ENCODE data around the gene BSCL2. TPM values are rescaled to one million over a fixed set of nuclear protein-coding genes. Genes with fewer than 3 reads are reported as not detected.
A peak's percentile ranks its signal among the peaks of the same experiment; 100 is the strongest.
"Not testable (repeated sequence)": the region's sequence is repeated elsewhere in the genome, so short reads cannot be mapped to it uniquely, and the experiment has no call there.

Gene BSCL2
- total RNA-seq, 3 donors from 2014 or later = 40.2 to 58.4 (median 54.1) TPM

GRCh38 chr11:62752177-62752785, 45.1 kb upstream of the BSCL2 start:
- no peak for DNase-seq (ENCODE audit: low spot score in 2 of 2)
- Histone ChIP-seq H3K36me3 (no peaks in the 10 kb centered on the region), H3K27ac (no peak overlapping the region), H3K4me1 (no peaks in the 10 kb centered on the region), H3K9me3 (no peaks in the 10 kb centered on the region), H3K27me3 (no peaks in the 10 kb centered on the region), H3K4me3 (no peak overlapping the region)
- intact Hi-C loops (cut with DNase I; ENCODE audit: low total_unique reads) = no loop called here
- no peak for TF ChIP-seq CTCF (IDR thresholded peaks at IDR 0.05)
- TF ChIP-seq POLR2A (IDR thresholded peaks at IDR 0.05) = no peak
- no peak for TF ChIP-seq POLR2AphosphoS5 (IDR thresholded peaks at IDR 0.05)

- intact Hi-C loops (cut with DNase I; ENCODE audit: low total_unique reads) = not testable (repeated sequence)
Measured at GRCh38 chr11:62749931-62750330, 42.7 kb upstream of the BSCL2 start.

GRCh38 chr11:62747475-62748160, 40.4 kb upstream of the BSCL2 start:
- no peak for TF ChIP-seq CTCF (IDR thresholded peaks at IDR 0.05)
- no peak for TF ChIP-seq POLR2AphosphoS5 (IDR thresholded peaks at IDR 0.05)
- TF ChIP-seq POLR2A (IDR thresholded peaks at IDR 0.05) = no peak
- Histone ChIP-seq H3K9me3 (no peaks in the 10 kb centered on the region), H3K27me3 (no peaks in the 10 kb centered on the region), H3K36me3 (no peaks in the 10 kb centered on the region), H3K4me3 (no peak overlapping the region), H3K4me1 (no peaks in the 10 kb centered on the region), H3K27ac (peak overlapping the region in 1 of 2 donors; percentile 10)
- no peak for DNase-seq (ENCODE audit: low spot score in 2 of 2)
- intact Hi-C loops (cut with DNase I; ENCODE audit: low total_unique reads) = no loop called here

More at GRCh38 chr11:62749931-62750330, 42.7 kb upstream of the BSCL2 start:
- H3K4me1 ChIP-seq; H3K27ac ChIP-seq; H3K27me3 ChIP-seq; DNase-seq (ENCODE audit: low spot score in 2 of 2); H3K36me3 ChIP-seq; H3K9me3 ChIP-seq; H3K4me3 ChIP-seq: not testable (repeated sequence)

GRCh38 chr11:62737196-62737595, 30.0 kb upstream of the BSCL2 start:
- H3K4me1 ChIP-seq = no peaks in the 10 kb centered on the region
- H3K27me3 ChIP-seq = no peaks in the 10 kb centered on the region
- no peak overlapping the region for H3K4me3 ChIP-seq
- TF ChIP-seq POLR2AphosphoS5 (IDR thresholded peaks at IDR 0.05) (no peak), CTCF (IDR thresholded peaks at IDR 0.05) (no peak), POLR2A (IDR thresholded peaks at IDR 0.05) (no peak)
- no peaks in the 10 kb centered on the region for H3K9me3 ChIP-seq
- H3K27ac ChIP-seq = no peak overlapping the region
- H3K36me3 ChIP-seq = no peaks in the 10 kb centered on the region
- intact Hi-C loops (cut with DNase I; ENCODE audit: low total_unique reads) = no loop called here
- no peak for DNase-seq (ENCODE audit: low spot score in 2 of 2)

GRCh38 chr11:62732830-62733229, 25.6 kb upstream of the BSCL2 start:
- no peak for TF ChIP-seq POLR2AphosphoS5 (IDR thresholded peaks at IDR 0.05)
- TF ChIP-seq POLR2A (IDR thresholded peaks at IDR 0.05) = no peak
- no peak for TF ChIP-seq CTCF (IDR thresholded peaks at IDR 0.05)
- no peak overlapping the region for H3K27ac ChIP-seq
- no peak overlapping the region for H3K4me3 ChIP-seq
- H3K9me3 ChIP-seq = no peaks in the 10 kb centered on the region
- intact Hi-C loops (cut with DNase I; ENCODE audit: low total_unique reads) = no loop called here
- H3K27me3 ChIP-seq = no peaks in the 10 kb centered on the region
- no peaks in the 10 kb centered on the region for H3K36me3 ChIP-seq
- peaks cover 3 to 10% of the 10 kb centered on the region in 2 donors for H3K4me1 ChIP-seq
- DNase-seq (ENCODE audit: low spot score in 2 of 2) = no peak

GRCh38 chr11:62730076-62730475, 22.9 kb upstream of the BSCL2 start:
- intact Hi-C loops (cut with DNase I; ENCODE audit: low total_unique reads); H3K36me3 ChIP-seq; H3K4me1 ChIP-seq; DNase-seq (ENCODE audit: low spot score in 2 of 2); H3K27me3 ChIP-seq; H3K9me3 ChIP-seq: not testable (repeated sequence)
- H3K27ac ChIP-seq = peak overlapping the region; percentile 1 to 36
- H3K4me3 ChIP-seq = peak overlapping the region in 2 of 3 donors; percentile 86 to 98

Measured in breast epithelium (tissue), 4 donors.